K562 (cell line): ENCODE measurements around the gene NFYC.

Experiments used
- CSDE1 ChIP-seq, 2 experiments: fragments of 450-650 bp; IDR thresholded peaks; 2 replicates each; pipeline ENCODE4 v1.6.1; 2016; ENCODE audit warnings: mild to moderate bottlenecking in 1 of 2
- EP300 ChIP-seq: IDR thresholded peaks from 2 replicates; pipeline ENCODE4 v1.6.1; 2012; ENCODE audit warnings: low read length, improper control_type of control experiment
- POLR2AphosphoS2 ChIP-seq: IDR thresholded peaks from 2 replicates; pipeline ENCODE4 v1.6.1; 2012; ENCODE audit warnings: low read length, improper control_type of control experiment
- RCOR1 ChIP-seq, 2 experiments: IDR thresholded peaks; 2 replicates each; pipeline ENCODE4 v1.6.1; 2012; ENCODE audit warnings: low read depth in 2 of 2, low read length in 2 of 2, borderline replicate concordance in 1 of 2, improper control_type of control experiment in 1 of 2
- TAF7 ChIP-seq: fragments of 450-650 bp; IDR thresholded peaks from 2 replicates; pipeline ENCODE4 v1.6.1; 2016; ENCODE audit warnings: missing genetic modification characterization, missing compliant biosample characterization
- ZNF445 ChIP-seq: fragments of 250-450 bp; sonication (Bioruptor Pico); IDR thresholded peaks from 2 replicates; pipeline ENCODE4 v1.4.0; 2020; ENCODE audit warnings: low read depth, mild to moderate bottlenecking, moderate library complexity
- TF ChIP-seq, protein P1 (sequence below): fragments of 450-650 bp; IDR thresholded peaks from 2 replicates; pipeline ENCODE4 v1.6.1; 2018; ENCODE audit not compliant: partially characterized antibody
- TF ChIP-seq, protein P2 (sequence below): fragments of 200-800 bp; sonication (Bioruptor generic); IDR thresholded peaks from 2 replicates; pipeline ENCODE4 v1.6.1; 2016; ENCODE audit warnings: missing genetic modification characterization, missing compliant biosample characterization
- TF ChIP-seq, protein P3 (sequence below): fragments of 150-350 bp; IDR thresholded peaks from 2 replicates; pipeline ENCODE4 v1.6.1; 2014; ENCODE audit warnings: low read depth, mild to moderate bottlenecking, low read length, borderline replicate concordance
- TF ChIP-seq, protein P4 (sequence below): fragments of 450-650 bp; IDR thresholded peaks from 2 replicates; pipeline ENCODE4 v1.6.1; 2016; ENCODE audit warnings: missing biosample characterization, missing genetic modification characterization

DNA sequence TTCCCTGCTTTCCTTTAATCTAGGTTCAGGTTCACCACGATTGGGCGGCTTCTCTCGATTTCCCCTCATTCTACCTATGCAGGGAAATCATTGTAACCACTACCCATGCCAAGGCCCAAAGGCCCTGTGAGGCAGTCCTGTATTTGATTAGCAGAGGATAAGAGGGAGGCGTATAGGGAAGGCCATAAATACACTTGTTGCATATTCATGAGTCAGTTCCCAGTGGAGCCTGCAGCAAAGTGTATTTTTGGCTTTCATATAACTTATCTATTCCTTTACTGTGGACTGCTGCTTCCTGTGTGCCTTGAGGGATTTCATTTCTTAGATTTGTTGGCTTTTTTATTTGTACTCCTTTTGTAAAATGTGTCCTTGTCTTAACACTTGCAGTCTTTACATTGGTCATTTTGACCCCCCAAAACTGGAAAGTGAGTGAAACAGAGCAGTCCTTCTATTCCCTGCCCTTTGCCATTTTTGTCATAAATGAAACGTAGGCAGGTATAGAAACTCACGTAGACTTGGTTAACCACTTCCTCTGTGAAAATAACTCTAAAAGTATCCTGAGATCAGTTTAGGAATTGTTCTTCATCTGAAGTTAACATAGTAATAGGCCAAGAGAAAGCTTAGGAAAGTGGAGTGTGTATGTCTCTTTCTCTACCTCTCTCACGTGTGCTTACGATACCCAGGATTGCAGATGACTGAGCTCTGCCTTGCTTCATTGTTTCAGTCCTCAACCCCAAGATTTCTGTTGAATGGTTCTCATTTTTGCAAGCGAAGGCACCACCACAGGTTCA, 72.4 kb downstream of the NFYC start:
- TF ChIP-seq, protein P1, sequence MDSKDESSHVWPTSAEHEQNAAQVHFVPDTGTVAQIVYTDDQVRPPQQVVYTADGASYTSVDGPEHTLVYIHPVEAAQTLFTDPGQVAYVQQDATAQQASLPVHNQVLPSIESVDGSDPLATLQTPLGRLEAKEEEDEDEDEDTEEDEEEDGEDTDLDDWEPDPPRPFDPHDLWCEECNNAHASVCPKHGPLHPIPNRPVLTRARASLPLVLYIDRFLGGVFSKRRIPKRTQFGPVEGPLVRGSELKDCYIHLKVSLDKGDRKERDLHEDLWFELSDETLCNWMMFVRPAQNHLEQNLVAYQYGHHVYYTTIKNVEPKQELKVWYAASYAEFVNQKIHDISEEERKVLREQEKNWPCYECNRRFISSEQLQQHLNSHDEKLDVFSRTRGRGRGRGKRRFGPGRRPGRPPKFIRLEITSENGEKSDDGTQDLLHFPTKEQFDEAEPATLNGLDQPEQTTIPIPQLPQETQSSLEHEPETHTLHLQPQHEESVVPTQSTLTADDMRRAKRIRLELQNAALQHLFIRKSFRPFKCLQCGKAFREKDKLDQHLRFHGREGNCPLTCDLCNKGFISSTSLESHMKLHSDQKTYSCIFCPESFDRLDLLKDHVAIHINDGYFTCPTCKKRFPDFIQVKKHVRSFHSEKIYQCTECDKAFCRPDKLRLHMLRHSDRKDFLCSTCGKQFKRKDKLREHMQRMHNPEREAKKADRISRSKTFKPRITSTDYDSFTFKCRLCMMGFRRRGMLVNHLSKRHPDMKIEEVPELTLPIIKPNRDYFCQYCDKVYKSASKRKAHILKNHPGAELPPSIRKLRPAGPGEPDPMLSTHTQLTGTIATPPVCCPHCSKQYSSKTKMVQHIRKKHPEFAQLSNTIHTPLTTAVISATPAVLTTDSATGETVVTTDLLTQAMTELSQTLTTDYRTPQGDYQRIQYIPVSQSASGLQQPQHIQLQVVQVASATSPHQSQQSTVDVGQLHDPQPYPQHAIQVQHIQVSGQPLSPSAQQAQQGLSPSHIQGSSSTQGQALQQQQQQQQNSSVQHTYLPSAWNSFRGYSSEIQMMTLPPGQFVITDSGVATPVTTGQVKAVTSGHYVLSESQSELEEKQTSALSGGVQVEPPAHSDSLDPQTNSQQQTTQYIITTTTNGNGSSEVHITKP: no peak
- TF ChIP-seq, protein P2, sequence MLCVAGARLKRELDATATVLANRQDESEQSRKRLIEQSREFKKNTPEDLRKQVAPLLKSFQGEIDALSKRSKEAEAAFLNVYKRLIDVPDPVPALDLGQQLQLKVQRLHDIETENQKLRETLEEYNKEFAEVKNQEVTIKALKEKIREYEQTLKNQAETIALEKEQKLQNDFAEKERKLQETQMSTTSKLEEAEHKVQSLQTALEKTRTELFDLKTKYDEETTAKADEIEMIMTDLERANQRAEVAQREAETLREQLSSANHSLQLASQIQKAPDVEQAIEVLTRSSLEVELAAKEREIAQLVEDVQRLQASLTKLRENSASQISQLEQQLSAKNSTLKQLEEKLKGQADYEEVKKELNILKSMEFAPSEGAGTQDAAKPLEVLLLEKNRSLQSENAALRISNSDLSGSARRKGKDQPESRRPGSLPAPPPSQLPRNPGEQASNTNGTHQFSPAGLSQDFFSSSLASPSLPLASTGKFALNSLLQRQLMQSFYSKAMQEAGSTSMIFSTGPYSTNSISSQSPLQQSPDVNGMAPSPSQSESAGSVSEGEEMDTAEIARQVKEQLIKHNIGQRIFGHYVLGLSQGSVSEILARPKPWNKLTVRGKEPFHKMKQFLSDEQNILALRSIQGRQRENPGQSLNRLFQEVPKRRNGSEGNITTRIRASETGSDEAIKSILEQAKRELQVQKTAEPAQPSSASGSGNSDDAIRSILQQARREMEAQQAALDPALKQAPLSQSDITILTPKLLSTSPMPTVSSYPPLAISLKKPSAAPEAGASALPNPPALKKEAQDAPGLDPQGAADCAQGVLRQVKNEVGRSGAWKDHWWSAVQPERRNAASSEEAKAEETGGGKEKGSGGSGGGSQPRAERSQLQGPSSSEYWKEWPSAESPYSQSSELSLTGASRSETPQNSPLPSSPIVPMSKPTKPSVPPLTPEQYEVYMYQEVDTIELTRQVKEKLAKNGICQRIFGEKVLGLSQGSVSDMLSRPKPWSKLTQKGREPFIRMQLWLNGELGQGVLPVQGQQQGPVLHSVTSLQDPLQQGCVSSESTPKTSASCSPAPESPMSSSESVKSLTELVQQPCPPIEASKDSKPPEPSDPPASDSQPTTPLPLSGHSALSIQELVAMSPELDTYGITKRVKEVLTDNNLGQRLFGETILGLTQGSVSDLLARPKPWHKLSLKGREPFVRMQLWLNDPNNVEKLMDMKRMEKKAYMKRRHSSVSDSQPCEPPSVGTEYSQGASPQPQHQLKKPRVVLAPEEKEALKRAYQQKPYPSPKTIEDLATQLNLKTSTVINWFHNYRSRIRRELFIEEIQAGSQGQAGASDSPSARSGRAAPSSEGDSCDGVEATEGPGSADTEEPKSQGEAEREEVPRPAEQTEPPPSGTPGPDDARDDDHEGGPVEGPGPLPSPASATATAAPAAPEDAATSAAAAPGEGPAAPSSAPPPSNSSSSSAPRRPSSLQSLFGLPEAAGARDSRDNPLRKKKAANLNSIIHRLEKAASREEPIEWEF (CRISPR knock-in tag): no peak
- TF ChIP-seq CSDE1 (IDR thresholded peaks at IDR 0.05) (no peak), EP300 (no peak), POLR2AphosphoS2 (no peak), ZNF445 (CRISPR knock-in tag) (no peak), TAF7 (tag) (no peak), RCOR1 (IDR thresholded peaks at IDR 0.05; ENCODE audit: borderline replicate concordance in 1 of 2, low read depth in 2 of 2, low read length in 2 of 2) (no peak)
- TF ChIP-seq, protein P3, sequence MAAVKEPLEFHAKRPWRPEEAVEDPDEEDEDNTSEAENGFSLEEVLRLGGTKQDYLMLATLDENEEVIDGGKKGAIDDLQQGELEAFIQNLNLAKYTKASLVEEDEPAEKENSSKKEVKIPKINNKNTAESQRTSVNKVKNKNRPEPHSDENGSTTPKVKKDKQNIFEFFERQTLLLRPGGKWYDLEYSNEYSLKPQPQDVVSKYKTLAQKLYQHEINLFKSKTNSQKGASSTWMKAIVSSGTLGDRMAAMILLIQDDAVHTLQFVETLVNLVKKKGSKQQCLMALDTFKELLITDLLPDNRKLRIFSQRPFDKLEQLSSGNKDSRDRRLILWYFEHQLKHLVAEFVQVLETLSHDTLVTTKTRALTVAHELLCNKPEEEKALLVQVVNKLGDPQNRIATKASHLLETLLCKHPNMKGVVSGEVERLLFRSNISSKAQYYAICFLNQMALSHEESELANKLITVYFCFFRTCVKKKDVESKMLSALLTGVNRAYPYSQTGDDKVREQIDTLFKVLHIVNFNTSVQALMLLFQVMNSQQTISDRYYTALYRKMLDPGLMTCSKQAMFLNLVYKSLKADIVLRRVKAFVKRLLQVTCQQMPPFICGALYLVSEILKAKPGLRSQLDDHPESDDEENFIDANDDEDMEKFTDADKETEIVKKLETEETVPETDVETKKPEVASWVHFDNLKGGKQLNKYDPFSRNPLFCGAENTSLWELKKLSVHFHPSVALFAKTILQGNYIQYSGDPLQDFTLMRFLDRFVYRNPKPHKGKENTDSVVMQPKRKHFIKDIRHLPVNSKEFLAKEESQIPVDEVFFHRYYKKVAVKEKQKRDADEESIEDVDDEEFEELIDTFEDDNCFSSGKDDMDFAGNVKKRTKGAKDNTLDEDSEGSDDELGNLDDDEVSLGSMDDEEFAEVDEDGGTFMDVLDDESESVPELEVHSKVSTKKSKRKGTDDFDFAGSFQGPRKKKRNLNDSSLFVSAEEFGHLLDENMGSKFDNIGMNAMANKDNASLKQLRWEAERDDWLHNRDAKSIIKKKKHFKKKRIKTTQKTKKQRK: no peak
- TF ChIP-seq, protein P4, sequence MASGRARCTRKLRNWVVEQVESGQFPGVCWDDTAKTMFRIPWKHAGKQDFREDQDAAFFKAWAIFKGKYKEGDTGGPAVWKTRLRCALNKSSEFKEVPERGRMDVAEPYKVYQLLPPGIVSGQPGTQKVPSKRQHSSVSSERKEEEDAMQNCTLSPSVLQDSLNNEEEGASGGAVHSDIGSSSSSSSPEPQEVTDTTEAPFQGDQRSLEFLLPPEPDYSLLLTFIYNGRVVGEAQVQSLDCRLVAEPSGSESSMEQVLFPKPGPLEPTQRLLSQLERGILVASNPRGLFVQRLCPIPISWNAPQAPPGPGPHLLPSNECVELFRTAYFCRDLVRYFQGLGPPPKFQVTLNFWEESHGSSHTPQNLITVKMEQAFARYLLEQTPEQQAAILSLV: no peak
